ENCODE results near the gene RAPGEF5. TPM values are rescaled to one million over a fixed set of nuclear protein-coding genes. Genes with fewer than 3 reads are reported as not detected.

The RAPGEF5 gene
- total and polyA plus RNA-seq, 4 donors = 16.1 to 308 (median 61.4) TPM

GRCh38 chr7:22154143-22154529 is 202.8 kb downstream of the RAPGEF5 start:
- peaks cover 0 to 24% (median 3%) of the 10 kb centered on the region in 4 donors for H3K36me3 ChIP-seq (ENCODE audit: control insufficient read depth in 4 of 4, insufficient read depth in 4 of 4, low read length in 4 of 4)
- no peak for ATAC-seq (ENCODE audit: insufficient read depth, low FRiP score)
- peaks cover 0 to 1% (median 0%) of the 10 kb centered on the region in 5 donors for H3K4me1 ChIP-seq (ENCODE audit: control insufficient read depth in 5 of 5, insufficient read depth in 5 of 5, low read length in 5 of 5)
- H3K27me3 ChIP-seq (ENCODE audit: control insufficient read depth in 3 of 3, insufficient read depth in 3 of 3, low read length in 2 of 3) = no peaks in the 10 kb centered on the region
- H3K9me3 ChIP-seq (ENCODE audit: control insufficient read depth in 4 of 4, insufficient read depth in 3 of 4, low read length in 3 of 4) = no peaks in the 10 kb centered on the region
- TF ChIP-seq, protein P1, sequence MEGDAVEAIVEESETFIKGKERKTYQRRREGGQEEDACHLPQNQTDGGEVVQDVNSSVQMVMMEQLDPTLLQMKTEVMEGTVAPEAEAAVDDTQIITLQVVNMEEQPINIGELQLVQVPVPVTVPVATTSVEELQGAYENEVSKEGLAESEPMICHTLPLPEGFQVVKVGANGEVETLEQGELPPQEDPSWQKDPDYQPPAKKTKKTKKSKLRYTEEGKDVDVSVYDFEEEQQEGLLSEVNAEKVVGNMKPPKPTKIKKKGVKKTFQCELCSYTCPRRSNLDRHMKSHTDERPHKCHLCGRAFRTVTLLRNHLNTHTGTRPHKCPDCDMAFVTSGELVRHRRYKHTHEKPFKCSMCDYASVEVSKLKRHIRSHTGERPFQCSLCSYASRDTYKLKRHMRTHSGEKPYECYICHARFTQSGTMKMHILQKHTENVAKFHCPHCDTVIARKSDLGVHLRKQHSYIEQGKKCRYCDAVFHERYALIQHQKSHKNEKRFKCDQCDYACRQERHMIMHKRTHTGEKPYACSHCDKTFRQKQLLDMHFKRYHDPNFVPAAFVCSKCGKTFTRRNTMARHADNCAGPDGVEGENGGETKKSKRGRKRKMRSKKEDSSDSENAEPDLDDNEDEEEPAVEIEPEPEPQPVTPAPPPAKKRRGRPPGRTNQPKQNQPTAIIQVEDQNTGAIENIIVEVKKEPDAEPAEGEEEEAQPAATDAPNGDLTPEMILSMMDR (IDR thresholded peaks at IDR 0.05; ENCODE audit: control extremely low read depth, extremely low read depth) = no peak
- H3K4me3 ChIP-seq = no peak overlapping the region
- WGBS, 2 donors = 32 to 36% methylated on average over 2 of the region's 2 CpGs
- H3K9ac ChIP-seq (ENCODE audit: insufficient read depth in 1 of 2, low read length in 2 of 2) = no peak overlapping the region
- H3K27ac ChIP-seq (ENCODE audit: low read depth in 1 of 2, low read length in 1 of 2) = no peak overlapping the region
- peak in 1 of 3 donors; percentile 26 for DNase-seq

- Histone ChIP-seq H3K9ac (ENCODE audit: insufficient read depth in 1 of 2, low read length in 2 of 2) (no peak overlapping the region), H3K4me3 (no peak overlapping the region), H3K36me3 (ENCODE audit: control insufficient read depth in 4 of 4, insufficient read depth in 4 of 4, low read length in 4 of 4) (peaks cover 0 to 26% (median 3%) of the 10 kb centered on the region in 4 donors), H3K27me3 (ENCODE audit: control insufficient read depth in 3 of 3, insufficient read depth in 3 of 3, low read length in 2 of 3) (no peaks in the 10 kb centered on the region), H3K9me3 (ENCODE audit: control insufficient read depth in 4 of 4, insufficient read depth in 3 of 4, low read length in 3 of 4) (no peaks in the 10 kb centered on the region), H3K4me1 (ENCODE audit: control insufficient read depth in 5 of 5, insufficient read depth in 5 of 5, low read length in 5 of 5) (peaks cover 0 to 1% (median 0%) of the 10 kb centered on the region in 5 donors), H3K27ac (ENCODE audit: low read depth in 1 of 2, low read length in 1 of 2) (no peak overlapping the region)
- TF ChIP-seq, protein P1 (IDR thresholded peaks at IDR 0.05; ENCODE audit: control extremely low read depth, extremely low read depth) = no peak
- 79 to 80% methylated on average over 8 of the region's 8 CpGs for WGBS, 2 donors
- ATAC-seq (ENCODE audit: insufficient read depth, low FRiP score) (no peak), DNase-seq (no peak)
Measured at GRCh38 chr7:22153432-22154142, 203.4 kb downstream of the RAPGEF5 start.

DNA sequence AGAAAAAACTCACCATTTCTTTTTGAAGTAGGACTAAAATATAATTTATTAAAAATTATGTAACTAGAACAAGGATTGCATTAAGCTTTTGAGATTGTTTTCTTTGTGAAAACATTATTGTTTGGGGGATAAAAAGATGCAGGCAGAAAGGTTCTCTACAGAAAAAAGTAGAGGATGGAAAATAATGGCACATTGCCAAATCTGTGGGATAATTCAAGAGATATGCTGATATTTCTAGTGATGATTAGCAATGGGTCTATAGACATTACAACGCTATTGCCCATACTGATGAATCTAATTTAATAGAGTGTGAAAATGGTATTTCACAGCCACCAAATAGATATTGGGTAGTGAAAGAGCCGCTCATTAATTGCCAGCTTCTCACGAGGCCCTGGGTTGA is 204.3 kb downstream of the RAPGEF5 start:
- Histone ChIP-seq H3K4me1 (ENCODE audit: control insufficient read depth in 5 of 5, insufficient read depth in 5 of 5, low read length in 5 of 5) (peaks cover 0 to 1% (median 0%) of the 10 kb centered on the region in 5 donors), H3K4me3 (no peak overlapping the region), H3K9me3 (ENCODE audit: control insufficient read depth in 4 of 4, insufficient read depth in 3 of 4, low read length in 3 of 4) (no peaks in the 10 kb centered on the region), H3K27me3 (ENCODE audit: control insufficient read depth in 3 of 3, insufficient read depth in 3 of 3, low read length in 2 of 3) (no peaks in the 10 kb centered on the region), H3K9ac (ENCODE audit: insufficient read depth in 1 of 2, low read length in 2 of 2) (no peak overlapping the region), H3K27ac (ENCODE audit: low read depth in 1 of 2, low read length in 1 of 2) (no peak overlapping the region), H3K36me3 (ENCODE audit: control insufficient read depth in 4 of 4, insufficient read depth in 4 of 4, low read length in 4 of 4) (peaks cover 0 to 28% (median 3%) of the 10 kb centered on the region in 4 donors)
- WGBS, 2 donors = 92 to 94% methylated on average over 3 of the region's 3 CpGs
- TF ChIP-seq, protein P1 (IDR thresholded peaks at IDR 0.05; ENCODE audit: control extremely low read depth, extremely low read depth) = no peak
- DNase-seq (no peak), ATAC-seq (ENCODE audit: insufficient read depth, low FRiP score) (no peak)

Data from lung (tissue), 12 donors.